GM21786 (cell line): Measurements from ENCODE around the gene SLC13A1.
"Not testable (repeated sequence)": the region's sequence is repeated elsewhere in the genome, so short reads cannot be mapped to it uniquely, and the experiment has no call there.

Experiments
- ATAC-seq: cut with Tn5 transposase; IDR thresholded peaks from one replicate; pipeline ENCODE4 v1.9.1; 2021; ENCODE audit not compliant: unreplicated experiment

SLC13A1 gene

DNA sequence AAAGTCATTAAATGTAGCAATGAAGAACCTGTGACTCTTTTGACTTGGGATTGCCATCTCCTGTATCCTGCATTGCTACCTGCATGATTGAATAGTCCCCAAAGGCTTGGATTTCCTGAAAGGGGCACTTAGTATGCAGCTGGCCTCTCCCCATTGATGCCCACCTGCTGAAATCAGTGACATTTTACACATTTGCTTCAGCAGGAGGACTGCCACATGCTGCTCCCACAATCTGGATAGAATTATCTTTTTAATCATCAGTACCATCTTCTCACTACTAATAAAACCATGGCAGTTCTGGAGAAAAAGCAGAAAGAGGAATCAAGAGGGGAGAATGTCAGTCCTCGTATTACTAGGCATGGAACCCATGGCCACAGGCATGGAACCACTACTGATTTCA, 67.8 kb downstream of the SLC13A1 start:
- no peak for ATAC-seq

DNA sequence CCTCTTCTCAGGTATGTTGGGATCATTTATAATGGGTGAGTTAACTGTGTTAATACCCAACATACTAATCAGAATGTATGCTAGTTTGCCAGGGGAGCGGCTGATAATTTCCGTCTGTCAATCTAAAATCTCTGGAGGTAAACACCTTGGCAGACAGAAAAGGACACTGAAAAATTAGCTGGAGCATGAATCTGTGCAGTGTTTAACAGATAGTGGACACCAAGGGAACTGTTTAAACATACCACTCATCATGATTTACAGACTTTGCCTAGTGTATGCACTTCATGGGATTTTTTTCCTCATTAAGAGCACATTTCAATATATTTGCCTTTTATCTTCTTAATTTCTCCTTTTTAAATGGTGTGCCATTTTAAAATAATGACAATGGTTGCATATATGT, 68.2 kb downstream of the SLC13A1 start:
- ATAC-seq = no peak

GRCh38 chr7:123131140-123131539, 68.6 kb downstream of the SLC13A1 start:
- ATAC-seq = no peak

DNA sequence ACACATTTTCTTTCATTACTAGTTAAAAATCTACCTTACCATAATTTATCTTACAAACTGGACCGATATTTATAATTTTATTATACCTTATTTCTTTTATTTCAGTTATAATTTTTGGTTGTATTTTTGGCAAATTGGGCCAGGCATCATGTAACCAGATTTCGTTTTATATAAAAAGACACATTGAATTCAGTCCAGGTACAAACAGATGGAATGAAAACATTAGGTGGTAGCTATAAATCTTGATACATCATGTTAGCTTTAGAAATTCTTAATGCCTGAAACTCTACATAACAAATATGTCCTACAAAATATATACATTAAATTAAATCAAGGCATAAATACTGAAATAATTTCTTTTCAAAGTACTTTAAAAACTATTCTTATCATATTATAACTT, 73.1 kb downstream of the SLC13A1 start:
- no peak for ATAC-seq

GRCh38 chr7:123126171-123126570, 73.6 kb downstream of the SLC13A1 start:
- no peak for ATAC-seq

DNA sequence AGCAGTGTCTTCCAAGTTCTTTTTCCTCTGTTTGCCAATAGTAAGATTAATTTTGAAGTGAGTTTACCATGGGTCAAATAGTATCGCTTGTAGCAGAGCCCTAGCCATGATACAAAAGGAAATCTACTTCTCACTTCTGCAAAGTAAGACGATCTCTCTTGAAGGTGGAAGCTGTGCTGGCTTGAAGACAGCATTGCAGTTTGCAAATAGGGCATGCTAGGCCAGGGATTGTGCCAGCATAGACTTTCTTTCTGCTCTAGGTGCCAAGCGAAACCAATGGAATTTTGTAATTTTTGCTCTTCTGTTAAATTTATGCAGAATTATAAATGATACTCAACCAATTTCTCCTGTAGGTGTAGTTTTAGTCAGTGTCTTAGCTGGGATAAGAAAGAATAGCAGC, 74.5 kb downstream of the SLC13A1 start:
- no peak for ATAC-seq

- ATAC-seq = no peak
Observed at GRCh38 chr7:123122916-123123315, 76.9 kb downstream of the SLC13A1 start.

- ATAC-seq = no peak
Observed at GRCh38 chr7:123120286-123120685, 79.5 kb downstream of the SLC13A1 start.

DNA sequence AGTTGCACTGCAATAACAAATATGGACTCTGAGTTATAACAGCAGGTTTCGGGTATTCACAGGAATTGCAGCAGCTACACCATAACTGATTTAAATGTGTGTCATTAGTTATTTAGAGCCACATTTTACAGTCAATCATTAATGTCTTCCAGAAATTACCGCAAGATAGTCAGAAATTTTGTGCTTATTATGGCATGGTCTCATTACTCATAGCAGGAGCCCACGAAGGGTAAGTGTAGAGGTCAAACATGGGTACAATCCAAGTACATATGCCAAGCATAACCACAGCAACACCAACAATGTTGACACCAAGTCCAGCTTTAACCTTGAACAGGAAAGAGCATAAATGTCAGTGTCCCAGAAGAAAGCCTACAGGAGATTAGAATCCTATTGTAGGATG, 84.4 kb downstream of the SLC13A1 start:
- no peak for ATAC-seq

- ATAC-seq = no peak
Observed at GRCh38 chr7:123114288-123114687, 85.5 kb downstream of the SLC13A1 start.

DNA sequence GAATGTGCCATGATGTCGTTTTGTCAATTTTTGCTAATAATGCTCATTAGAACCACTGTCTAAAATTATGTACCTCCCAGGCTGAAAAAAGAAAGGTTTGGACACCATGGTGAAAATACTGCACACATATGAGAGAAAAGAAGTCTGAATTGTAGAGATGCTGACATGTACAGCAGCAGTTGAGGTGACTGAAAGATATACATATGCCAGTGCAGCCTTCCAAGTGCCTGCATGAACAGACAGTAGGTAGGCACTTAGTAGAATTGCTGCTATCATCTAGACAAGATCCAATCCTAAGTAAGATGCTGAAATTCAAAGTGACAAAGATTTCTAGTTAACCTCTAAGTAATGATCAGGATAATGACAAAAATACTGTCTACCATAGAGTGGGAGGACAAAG, 86.9 kb downstream of the SLC13A1 start:
- ATAC-seq = no peak

DNA sequence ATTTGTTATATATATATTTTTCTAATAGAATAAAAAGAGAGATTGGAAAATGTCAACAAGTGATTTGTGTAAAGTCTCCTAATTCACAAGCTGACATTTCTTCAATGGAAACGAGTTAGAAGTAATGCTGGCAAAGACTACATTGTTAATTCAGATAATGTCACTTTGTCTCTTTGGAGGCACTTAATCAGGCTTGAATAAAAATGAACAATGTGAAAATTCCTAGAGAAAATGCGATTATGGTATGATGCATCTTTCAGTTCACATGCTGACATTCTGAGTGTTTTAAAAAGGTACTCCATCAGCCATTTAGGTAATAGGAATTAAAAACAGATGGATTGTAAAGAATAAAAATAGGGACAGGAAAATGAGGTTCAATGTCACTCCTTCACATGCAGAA, 100.1 kb downstream of the SLC13A1 start:
- ATAC-seq = no peak

- no peak for ATAC-seq
Observed at GRCh38 chr7:123096976-123097375, 102.8 kb downstream of the SLC13A1 start.

GRCh38 chr7:123096434-123096833, 103.3 kb downstream of the SLC13A1 start:
- peak; percentile 58 for ATAC-seq

- ATAC-seq = no peak
Observed at GRCh38 chr7:123090456-123090855, 109.3 kb downstream of the SLC13A1 start.

DNA sequence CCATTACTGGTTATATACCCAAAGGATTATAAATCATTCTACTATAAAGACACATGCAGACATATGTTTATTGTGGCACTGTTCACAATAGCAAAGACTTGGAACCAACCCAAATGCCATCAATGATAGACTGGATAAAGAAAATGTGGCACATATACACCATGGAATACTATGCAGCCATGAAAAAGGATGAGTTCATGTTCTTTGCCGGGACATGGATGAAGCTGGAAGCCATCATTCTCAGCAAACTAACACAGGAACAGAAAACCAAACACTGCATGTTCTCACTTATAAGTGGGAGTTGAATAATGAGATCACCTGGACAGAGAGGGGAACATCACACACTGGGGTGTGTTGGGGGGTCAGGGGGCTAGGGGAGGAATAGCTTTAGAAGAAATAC, 112.9 kb downstream of the SLC13A1 start:
- ATAC-seq = not testable (repeated sequence)

- ATAC-seq = not testable (repeated sequence)
Observed at GRCh38 chr7:123084861-123085260, 114.9 kb downstream of the SLC13A1 start.

DNA sequence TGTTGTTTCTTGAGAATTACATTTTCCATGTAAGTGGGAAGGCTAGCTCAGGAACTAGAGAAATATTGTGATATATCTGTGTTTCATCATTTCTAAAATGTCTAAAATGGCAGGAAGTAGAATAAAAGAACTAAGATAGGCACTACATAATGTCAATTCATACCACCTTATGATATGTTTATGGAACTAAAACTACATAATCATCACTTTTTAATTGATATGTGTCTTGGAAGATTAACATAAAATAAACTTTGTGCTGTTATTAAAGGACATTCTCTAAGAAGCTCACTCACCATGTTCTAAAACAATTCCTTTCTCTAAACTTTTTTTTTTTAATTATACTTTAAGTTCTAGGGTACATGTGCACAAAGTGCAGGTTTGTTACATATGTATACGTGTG, 120.7 kb downstream of the SLC13A1 start:
- ATAC-seq = no peak

- ATAC-seq = peak; percentile 75
Observed at GRCh38 chr7:123075838-123076467, 123.8 kb downstream of the SLC13A1 start.

GRCh38 chr7:123070702-123071286, 129.0 kb downstream of the SLC13A1 start:
- peak; percentile 67 for ATAC-seq

DNA sequence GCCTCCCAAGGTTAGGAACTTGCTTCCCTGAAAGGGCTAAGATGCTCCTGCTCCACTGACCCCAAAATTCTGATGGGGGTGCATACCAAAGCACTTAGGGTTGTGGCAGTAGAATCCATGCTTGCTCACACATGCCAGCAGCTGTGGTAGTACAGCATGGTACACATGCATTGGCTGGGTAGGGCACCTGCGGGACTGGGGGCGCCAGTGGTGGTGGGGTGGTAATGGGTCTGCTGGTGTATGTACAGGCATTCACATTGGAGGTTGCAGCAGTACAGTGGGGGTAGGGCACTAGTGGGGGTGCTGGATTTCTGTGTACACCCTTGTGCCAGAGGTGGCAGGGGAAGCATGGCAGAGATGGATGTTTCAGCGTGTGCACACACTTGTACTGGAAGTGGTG, 132.0 kb downstream of the SLC13A1 start:
- no peak for ATAC-seq
